Testis (tissue), 2 donors: ENCODE results near the gene UBE2E3.

ENCODE experiments used
- POLR2A ChIP-seq: fragments of 450-650 bp; IDR thresholded peaks from one replicate; pipeline ENCODE4 v1.6.1; 2017; ENCODE audit warnings: antibody characterized with exemption, mild to moderate bottlenecking, moderate library complexity
- TF ChIP-seq, protein P1 (sequence below), 3 experiments: fragments of 450-650 bp in 2 of 3; fragments of 200-600 bp in 1 of 3; sonication (generic) in 1 of 3; IDR thresholded peaks; one replicate each; pipeline ENCODE4 v1.5.1; 2016 to 2019; ENCODE audit warnings: antibody characterized with exemption in 3 of 3, mild to moderate bottlenecking in 2 of 3, moderate library complexity in 1 of 3

DNA sequence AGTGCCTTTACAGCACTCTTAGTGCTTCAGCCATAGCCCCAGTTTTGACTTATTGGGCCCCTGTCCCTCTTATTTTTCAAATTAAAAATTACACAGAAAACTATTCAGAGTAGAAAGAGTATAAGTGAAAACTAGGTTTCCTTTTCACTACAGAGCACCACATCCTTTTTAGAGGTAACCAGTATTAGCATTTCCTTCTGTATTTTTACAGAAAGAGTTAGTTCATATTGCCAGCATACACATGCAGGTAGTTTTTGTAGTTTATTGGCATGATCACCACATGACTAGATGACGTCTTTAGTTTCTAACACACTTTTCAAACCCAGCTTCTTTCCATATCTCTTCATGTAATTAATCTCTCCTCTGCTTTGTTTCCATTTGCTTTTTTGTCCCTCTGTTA is 66.4 kb downstream of the UBE2E3 start:
- no peak for TF ChIP-seq POLR2A
- TF ChIP-seq, protein P1, sequence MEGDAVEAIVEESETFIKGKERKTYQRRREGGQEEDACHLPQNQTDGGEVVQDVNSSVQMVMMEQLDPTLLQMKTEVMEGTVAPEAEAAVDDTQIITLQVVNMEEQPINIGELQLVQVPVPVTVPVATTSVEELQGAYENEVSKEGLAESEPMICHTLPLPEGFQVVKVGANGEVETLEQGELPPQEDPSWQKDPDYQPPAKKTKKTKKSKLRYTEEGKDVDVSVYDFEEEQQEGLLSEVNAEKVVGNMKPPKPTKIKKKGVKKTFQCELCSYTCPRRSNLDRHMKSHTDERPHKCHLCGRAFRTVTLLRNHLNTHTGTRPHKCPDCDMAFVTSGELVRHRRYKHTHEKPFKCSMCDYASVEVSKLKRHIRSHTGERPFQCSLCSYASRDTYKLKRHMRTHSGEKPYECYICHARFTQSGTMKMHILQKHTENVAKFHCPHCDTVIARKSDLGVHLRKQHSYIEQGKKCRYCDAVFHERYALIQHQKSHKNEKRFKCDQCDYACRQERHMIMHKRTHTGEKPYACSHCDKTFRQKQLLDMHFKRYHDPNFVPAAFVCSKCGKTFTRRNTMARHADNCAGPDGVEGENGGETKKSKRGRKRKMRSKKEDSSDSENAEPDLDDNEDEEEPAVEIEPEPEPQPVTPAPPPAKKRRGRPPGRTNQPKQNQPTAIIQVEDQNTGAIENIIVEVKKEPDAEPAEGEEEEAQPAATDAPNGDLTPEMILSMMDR (IDR thresholded peaks at IDR 0.05), result no peak
